ENCODE results near the gene CCNE1.
"Not testable (repeated sequence)": the region's sequence is repeated elsewhere in the genome, so short reads cannot be mapped to it uniquely, and the experiment has no call there.

CCNE1 gene

DNA sequence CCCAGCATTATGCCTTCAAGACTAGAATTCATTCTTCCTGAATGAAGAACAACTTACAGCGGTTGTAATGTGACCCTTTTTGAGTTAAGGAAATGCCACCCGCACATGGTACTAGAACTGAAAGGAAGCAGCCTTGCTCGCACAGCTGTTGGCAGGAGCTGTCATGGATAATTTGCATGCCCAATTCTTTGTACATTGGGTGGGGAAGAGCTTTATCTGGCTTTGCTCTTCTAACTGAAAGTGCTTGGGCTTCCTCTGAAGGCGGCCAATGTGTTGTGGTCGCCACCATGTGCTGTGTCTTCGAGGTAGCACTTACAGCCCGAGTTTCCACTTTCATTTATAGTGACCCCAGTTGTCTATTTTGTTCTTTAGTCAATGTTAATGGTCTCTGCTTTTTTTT is 3.4 kb downstream of the CCNE1 start:
- no peak for DNase-seq (ENCODE audit: low spot score)

DNA sequence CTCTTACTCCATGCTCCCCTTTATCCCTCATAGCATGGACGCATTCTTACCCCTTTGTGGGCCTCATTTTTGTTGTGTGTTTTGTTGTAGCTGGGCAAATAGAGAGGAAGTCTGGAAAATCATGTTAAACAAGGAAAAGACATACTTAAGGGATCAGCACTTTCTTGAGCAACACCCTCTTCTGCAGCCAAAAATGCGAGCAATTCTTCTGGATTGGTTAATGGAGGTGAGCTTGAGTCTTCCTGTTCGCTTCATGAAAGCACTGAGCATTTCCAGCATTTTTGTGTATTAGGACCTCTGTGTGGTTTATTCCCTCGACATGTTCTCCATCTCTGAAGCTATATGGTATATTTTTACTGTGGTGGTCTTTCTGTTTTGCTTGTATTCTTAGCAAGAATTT is 5.5 kb downstream of the CCNE1 start:
- no peak for DNase-seq (ENCODE audit: low spot score)

DNA sequence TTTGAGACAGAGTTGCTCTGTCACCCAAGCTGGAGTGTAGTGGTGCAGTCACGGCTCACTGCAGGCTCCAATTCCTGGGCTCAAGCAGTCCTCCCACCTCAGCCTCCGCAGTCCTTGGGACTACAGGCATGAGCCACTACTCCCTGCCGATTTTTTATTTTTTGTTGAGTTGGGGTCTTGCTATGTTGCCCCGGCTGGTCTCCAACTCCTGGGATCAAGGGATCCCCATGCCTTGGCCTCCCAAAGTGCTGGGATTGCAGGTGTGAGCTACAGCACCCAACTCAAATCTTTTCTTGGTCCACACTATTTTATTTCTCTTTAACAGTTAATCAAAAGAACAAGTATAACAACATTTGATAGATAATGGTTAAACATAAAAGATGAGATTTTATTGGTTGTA is 7.5 kb downstream of the CCNE1 start:
- DNase-seq (ENCODE audit: low spot score): no peak

DNA sequence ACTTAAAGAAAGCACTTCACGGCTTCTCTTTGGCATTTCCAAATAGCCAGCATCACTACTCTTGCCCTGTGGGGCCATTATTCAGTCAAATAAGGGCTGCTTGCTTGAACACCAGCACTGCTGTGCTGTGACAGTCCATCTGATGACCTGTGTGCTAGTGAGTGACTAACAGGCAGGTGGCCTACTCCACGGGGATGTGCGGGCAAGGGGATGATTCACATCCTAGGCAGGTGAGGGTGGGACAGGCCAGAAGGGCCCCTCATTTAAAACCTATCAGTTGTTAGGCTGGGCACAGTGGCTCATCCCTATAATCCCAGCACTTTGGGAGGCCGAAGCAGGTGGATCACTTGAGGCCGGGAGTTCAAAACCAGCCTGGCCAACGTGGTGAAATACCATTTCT is 8.2 kb downstream of the CCNE1 start:
- no peak for DNase-seq (ENCODE audit: low spot score)

DNA sequence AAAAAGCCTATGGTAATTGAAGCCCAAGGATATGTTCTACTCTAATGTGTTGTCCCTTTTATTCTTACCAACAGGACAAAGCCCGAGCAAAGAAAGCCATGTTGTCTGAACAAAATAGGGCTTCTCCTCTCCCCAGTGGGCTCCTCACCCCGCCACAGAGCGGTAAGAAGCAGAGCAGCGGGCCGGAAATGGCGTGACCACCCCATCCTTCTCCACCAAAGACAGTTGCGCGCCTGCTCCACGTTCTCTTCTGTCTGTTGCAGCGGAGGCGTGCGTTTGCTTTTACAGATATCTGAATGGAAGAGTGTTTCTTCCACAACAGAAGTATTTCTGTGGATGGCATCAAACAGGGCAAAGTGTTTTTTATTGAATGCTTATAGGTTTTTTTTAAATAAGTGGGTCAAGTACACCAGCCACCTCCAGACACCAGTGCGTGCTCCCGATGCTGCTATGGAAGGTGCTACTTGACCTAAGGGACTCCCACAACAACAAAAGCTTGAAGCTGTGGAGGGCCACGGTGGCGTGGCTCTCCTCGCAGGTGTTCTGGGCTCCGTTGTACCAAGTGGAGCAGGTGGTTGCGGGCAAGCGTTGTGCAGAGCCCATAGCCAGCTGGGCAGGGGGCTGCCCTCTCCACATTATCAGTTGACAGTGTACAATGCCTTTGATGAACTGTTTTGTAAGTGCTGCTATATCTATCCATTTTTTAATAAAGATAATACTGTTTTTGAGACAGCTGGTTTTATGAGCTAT is 12.0 kb downstream of the CCNE1 start:
- no peak for DNase-seq (ENCODE audit: low spot score)

DNA sequence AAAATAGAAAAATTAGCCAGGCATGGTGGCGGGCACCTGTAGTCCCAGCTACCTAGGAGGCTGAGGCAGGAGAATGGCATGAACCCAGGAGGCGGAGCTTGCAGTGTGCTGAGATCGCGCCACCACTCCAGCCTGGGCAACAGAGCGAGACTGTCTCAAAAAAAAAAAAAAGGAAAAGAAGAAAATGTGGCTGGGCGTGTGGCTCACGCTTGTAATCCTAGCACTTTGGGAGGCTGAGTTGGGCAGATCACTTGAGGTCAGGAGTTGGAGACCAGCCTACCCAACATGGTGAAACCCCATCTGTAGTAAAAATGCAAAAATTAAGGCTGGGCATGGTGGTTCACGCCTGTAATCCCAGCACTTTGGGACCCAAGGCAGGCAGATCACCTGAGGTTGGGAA is 13.5 kb downstream of the CCNE1 start:
- DNase-seq (ENCODE audit: low spot score): not testable (repeated sequence)

DNA sequence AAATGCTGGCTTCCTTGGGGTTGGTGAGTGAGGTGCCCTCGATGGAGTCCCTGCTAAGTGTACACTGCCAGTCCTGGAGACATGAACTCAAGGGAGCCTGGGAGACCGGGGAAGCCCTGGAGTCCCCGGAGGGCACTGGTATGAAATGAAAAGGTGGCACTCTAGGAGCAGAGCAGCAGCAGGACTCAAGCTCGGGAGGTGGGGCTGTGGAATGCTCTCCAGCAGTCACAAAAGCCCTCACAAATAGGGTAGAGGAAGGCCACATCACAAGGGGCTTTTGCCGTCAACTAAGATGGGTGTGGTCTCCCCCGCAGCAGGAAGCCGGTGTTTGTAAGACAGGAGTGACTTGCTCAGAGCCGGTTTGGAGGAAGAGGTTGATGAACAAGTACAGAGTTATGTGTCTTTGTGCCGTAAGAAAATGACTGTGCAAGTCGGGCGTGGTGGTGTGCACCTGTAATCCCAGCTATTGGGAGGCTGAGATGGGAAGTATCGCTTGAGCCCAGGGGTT is 19.3 kb downstream of the CCNE1 start:
- no peak for DNase-seq (ENCODE audit: low spot score)

DNA sequence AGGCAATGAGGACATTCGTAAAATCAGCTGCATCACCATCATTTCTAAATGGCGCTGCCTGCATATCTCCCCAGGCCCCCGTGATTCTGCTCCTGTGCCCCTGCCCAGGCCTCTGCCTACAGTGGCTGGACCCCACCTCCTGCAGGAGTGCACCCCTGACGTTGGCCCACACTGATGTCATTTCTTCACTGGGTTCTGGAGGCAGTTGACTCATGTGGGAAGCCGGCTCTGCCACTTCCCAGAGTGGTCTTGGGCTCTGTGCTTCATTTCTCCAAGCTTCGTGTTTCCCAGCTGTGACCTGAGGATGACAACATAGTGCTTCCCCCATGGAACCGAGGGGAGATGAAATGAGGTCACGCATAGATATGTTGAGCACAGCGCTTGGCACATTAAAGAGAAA is 19.9 kb downstream of the CCNE1 start:
- no peak for DNase-seq (ENCODE audit: low spot score)

DNA sequence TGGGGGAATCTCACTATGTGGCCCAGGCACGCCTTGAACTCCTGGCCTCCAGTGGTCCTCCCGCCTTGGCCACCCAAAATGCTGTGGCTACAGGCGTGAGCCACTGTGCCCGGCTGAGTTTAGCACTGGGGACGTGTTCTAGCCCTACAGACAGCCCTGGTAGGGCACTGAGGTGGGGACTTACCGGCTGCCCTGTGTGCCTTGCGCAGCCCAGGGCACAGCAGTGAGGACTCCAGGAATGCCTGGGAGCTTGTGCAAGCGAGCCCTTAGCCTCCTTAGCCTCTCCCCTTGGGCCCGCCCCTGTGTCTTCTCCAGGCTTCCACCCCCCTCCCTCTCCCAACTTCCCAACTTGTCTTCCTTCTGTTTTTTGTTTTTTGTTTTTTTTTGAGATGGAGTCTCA is 21.0 kb downstream of the CCNE1 start:
- no peak for DNase-seq (ENCODE audit: low spot score)

DNA sequence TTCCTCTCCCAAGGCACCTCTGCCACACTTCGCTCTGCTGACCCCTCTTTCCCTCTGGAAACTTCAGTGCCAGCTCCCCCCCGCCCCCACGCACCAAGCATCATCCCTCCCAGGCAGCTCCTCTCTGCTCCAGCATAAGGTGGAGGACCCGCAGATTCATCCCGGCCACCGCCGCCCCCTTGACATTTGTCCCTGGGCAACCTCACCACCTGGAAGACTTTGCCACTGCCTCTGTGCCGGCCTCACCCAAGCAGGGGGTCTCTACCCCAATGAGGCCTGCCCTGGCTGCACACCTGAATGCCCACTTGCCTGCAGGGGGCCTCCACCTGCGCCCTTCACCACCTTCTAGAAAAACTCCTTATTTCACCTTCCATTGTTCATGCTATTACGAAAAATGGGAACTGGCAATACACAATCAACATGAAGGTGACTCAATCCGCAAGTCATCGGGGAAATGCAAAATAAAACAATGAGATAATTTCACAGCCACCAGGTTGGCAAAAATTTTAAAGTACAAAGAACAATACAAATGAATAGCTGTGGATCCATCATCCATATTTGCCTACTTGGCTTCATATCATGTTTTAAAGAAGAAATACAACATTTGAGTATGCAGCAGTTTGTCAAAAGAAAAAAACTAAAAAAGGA is 21.9 kb downstream of the CCNE1 start:
- DNase-seq (ENCODE audit: low spot score): no peak

DNA sequence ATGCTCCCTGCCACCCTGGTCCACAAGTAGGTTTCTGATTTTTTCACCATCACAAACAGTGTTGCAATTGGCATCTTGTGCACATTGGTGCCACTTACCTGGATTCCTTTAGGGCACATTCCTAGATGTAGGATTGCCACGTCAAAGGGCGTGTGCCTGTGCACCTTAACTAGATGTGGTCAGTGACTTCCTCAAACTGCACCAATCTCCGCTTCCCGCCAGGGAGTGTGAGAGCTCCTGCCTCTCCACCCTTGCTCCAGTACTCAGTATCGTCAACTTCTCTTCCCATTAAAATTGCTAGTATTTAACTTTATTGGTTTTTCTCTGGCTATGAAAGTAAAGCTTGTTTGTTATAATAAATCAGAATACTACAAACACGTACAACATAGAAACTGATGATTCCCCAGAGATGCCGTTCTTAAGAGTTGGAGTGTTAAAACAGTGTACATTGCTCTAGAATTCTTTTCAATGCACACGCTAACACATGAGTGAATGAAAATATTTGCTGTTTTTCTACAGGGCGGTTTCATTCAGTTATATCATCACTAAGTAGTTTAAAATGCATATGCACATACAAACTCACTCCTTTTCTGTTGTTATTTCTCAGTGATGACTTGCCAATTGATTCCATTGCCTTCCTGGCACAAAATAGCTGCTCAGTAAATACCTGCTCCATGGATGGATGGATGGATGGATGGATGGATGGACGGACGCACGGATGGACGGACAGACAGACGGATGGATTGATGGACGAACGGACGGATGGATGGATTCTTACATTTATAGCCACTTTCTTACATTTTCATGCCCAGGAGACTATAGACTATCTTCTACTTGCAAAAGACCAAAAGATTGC is 23.4 kb downstream of the CCNE1 start:
- no peak for DNase-seq (ENCODE audit: low spot score)

DNA sequence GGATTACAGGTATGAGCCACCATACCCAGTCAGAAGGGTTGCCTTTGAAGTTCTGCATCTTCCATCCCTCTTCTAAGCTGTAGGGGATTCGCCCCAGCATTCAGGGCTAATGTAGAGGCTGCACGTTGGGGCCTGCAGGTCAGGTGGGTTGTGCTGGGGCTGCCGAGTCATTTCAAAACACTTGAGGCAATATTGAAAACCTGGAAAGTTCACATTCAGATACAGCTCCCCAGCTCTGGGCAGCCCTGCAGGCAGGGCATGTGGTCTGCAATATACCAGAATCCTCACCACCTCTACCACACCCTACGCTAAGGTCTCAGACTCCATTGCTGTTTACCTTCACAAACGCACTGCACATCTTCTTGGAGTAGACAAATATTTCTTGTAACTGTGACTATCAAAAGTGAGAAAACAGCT is 24.6 kb downstream of the CCNE1 start:
- DNase-seq (ENCODE audit: low spot score): no peak

DNA sequence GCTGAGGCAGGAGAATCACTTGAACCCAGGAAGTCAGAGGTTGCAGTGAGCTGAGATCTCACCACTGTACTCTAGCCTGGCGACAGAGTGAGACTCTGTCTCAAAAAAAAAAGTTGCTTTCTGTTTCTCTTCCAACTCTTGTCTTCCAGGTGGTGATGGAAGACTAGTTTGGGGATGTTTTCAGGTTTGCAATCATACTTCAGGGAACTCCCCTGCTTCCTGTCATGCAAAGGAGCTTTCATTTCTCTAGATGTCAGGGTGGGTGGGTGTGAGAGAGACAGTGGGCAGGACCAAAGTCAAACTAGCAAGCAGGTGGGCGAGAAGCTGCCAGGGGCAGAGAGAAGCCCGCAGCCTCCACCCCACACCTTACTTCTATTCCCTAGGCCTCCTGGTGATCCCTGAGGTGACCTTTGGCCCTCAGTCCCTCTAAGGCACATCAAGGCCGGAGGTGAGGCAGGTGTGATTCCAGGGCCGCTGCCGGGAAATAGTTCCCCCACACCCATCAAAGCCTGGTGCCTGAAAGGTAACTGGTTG is 25.7 kb downstream of the CCNE1 start:
- no peak for DNase-seq (ENCODE audit: low spot score)

DNA sequence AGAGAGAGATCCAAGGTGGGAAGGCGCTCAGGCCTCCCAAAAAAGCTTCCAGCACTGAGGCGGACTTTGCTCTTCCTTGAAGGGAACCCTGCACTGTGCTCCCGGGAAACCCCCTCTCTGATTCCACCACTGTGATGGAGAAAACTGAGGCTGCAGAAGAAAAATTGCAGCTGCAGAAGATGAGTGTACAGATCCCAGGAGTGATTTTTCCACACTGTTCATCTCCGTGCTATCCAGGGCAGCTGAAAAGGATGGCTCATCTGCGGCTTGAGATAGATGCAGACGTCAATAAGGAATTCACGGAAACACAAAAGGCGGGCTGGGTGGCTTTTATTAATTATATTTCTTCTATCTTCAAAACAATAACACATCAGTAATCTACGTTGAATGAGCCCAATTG is 26.2 kb downstream of the CCNE1 start:
- no peak for DNase-seq (ENCODE audit: low spot score)

DNA sequence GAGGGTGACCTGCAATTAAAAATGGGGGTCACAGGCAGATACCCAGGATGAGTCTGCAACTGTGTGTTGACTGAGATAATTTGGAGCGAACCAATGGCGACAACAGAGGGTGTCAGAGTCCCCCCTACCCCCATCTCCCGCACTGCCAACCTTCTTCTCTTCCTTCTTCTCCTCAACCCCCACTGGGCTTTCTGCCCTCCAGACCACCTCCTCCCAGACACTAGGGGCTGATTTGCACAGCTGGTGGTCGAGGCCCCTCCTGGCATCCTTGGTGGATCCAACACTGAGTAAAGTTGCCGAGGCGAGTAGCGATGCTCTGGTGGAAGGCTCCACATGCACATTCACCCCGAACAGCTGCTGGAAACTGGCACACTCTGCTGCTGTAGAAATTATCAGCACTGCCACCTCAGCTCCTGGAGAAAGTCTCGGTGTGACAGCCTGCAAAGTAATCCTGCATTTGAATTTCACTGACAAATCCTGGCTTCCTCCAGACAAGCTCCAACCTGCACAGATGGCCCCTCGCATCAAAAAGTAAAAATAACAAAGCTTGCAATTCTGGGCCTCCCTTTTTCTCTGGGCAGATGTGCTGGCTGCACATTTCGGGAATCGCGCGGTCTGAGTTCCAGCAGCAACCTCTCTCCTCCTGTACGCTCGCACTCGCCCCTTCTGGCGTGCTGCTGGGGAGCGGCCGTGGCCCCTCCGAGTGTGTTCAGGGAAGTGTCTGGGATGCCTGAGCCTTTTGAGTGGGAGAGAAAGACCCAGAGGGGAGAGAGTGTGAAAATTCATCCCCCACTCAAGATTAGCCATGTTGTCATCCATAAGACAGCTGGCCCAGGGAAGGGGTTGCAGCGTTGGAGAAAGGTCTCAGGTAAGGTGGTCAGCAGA is 28.5 kb downstream of the CCNE1 start:
- DNase-seq (ENCODE audit: low spot score): no peak

DNA sequence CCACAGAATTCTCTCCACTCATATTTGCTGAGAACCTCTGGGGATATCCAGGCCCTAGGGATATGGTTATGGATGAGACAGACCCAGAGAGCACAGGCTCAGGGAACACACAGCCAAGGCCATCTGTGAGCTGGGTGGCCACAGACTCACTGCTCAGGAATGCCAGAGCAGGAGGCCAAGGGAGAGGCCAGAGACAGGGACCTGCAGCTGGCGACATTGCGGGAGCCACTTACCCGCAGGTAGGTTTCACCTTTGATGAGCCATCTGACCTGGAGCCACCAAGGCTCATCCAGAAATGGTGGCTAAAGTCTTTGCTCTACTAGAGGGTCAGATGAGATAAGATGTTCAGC is 29.4 kb downstream of the CCNE1 start:
- DNase-seq (ENCODE audit: low spot score): no peak

DNA sequence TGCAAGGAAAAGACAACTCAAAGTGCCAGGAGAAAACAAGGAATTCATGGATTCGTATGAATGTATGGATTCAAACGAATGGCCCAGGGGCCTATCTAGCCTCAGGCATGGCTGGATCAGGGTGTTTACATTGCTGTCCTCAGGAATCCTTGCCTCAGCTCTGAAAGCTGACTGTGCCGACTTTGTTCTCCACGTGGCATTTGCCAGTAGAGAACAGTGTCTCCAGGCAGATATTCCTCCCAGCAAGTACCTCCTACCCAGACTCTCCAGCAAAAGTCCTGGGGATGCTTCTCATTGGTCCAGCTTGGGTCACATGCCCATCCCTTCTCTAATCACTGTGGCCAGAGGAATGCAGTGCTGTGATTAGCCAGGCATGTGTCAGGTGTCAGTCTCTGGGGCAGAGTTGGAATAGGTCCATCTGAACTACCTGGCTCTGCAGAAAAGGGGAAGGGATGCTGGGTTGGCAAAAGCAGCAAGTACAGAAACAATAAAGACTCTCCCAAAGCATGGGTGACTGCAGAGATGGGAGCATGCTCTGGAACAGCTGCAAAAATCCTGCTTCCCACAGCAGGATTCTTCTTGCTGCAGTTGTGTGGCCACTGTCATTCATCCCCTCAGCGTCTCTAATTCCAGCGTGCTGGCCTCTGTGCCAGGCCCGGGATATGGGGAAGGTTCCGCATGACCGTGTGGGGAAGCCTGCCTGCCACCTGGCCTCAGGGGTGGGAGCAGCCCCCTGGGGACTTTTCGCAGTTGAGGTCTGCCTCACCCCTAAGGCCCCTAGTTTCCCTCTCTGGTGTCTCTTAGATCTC is 30.0 kb downstream of the CCNE1 start:
- peak; percentile 48 for DNase-seq (ENCODE audit: low spot score)

DNA sequence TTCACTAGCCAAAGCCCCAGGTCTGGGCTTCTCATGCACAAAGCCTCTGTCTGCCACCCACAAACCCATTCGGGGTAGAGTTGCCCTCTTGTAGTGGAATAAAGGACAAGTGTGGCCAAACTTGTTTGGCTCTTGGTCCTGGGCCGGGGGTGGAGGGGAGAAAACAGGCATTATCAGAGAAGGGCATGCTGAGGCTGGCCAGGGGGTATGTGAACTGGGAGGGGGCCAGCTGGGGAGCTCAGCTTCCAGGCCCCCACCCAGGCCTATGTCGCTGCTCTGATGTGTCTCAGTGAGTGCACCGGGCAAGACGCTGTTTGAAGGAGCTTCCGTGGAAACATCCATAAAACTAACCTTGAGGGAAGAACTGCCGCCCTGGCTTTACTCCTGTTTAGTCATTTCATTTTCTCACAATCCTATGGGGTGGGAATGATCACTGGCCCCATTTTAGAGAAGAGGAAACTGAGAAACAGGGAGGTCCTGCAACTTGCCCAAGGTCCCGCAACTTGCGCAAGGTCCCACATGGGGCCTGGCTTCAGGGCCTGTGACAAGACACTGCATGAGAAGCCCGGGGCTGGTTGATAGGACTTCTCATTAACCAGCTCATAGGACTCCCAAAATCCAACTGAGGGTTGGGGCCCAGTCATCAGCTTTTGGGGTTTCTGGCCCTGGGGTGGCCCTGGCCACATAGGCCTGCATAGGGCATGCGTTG is 30.8 kb downstream of the CCNE1 start:
- DNase-seq (ENCODE audit: low spot score): no peak

DNA sequence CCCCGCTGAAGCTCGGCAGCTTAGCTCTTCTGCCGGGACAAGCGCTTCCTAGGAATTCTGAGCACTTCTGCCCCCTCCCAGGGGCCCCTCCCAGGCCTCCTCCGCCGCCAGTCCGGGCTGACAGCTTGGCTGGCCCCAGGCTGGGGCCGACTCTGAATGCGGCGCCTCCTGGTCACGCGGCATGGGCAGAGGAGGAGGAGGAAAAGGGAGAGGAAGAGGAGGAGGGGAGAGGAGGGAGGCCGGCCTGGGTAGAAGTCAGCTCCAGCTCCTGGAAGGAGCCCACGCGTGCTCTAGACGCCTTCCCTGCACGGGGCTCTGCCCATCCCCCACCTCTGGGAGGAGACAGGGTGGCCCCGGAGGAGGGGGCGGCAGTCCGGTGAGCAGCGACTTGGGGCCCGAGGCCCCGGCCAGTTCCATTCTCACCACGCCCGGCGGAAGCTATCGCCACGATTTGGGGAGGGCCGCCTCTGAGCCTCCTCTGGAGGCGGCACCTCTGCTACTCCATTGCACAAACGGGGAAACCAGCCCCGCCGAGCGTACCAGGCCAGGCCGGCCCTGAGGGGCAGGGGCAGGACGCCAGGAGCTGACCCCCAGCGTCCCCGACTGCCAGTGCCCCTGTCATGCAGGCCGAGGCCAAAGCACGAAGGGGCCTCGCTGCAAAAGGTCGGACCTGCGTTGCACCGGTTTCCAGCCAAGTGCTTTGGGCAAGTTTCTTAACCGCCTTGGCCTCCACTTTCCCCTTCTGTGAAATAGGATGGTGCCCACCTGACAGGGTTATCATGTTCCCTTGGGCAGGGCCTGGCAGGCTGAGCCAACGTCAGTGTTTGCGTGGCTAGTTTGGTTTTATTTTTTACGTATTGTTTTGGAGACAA is 31.6 kb downstream of the CCNE1 start:
- DNase-seq (ENCODE audit: low spot score): no peak

All from Ammon's horn (tissue), 1 donor.